ENCODE measurements around the gene DENND1B.

The DENND1B gene

GRCh38 chr1:197771904-197772556, 3.2 kb downstream of the DENND1B start:
- H2AFZ ChIP-seq (ENCODE audit: low read depth, low read length) = no peak overlapping the region
- peak overlapping the region; percentile 78 for H3K4me2 ChIP-seq (ENCODE audit: insufficient read depth, low read length)
- DNase-seq (no peak), ATAC-seq (ENCODE audit: insufficient read depth, low read depth) (no peak)
- peak overlapping the region in 1 of 2 experiments; percentile 65; a peak in 1 of 4 replicates for H3K4me3 ChIP-seq (ENCODE audit: low read depth in 1 of 2, low read length in 2 of 2)
- peak overlapping the region; percentile 79 for H3K27ac ChIP-seq (ENCODE audit: low read length)
- H3K4me1 ChIP-seq (ENCODE audit: insufficient read depth, low read length) = peaks cover 83% of the 10 kb centered on the region
- no peaks in the 10 kb centered on the region for H3K27me3 ChIP-seq (ENCODE audit: insufficient read depth, low read length, poor library complexity)
- peak overlapping the region; percentile 95 for H3K9ac ChIP-seq (ENCODE audit: low read depth, low read length)
- H4K20me1 ChIP-seq (ENCODE audit: insufficient read depth, low read length) = no peaks in the 10 kb centered on the region
- H3K9me3 ChIP-seq (ENCODE audit: insufficient read depth, low read length, severe bottlenecking) = no peaks in the 10 kb centered on the region
- peaks cover 26% of the 10 kb centered on the region for H3K36me3 ChIP-seq (ENCODE audit: insufficient read depth, low read length)
- H3K79me2 ChIP-seq (ENCODE audit: insufficient read depth, low read length) = peaks cover 75% of the 10 kb centered on the region
- no peak for TF ChIP-seq CTCF (IDR thresholded peaks at IDR 0.05; ENCODE audit: borderline replicate concordance, extremely low read depth, low read length, poor library complexity, severe bottlenecking)
- no peak for TF ChIP-seq EZH2 (IDR thresholded peaks at IDR 0.05; ENCODE audit: borderline replicate concordance, low read depth, low read length, severe bottlenecking)

- Histone ChIP-seq H4K20me1 (ENCODE audit: insufficient read depth, low read length) (no peaks in the 10 kb centered on the region), H3K27ac (ENCODE audit: low read length) (peak overlapping the region; percentile 79; the same call in 1 of the 2 replicates), H3K9me3 (ENCODE audit: insufficient read depth, low read length, severe bottlenecking) (no peaks in the 10 kb centered on the region), H3K27me3 (ENCODE audit: insufficient read depth, low read length, poor library complexity) (no peaks in the 10 kb centered on the region), H3K4me3 (ENCODE audit: low read depth in 1 of 2, low read length in 2 of 2) (peak overlapping the region in 1 of 2 experiments; percentile 29; a peak in 1 of 4 replicates), H2AFZ (ENCODE audit: low read depth, low read length) (no peak overlapping the region), H3K79me2 (ENCODE audit: insufficient read depth, low read length) (peaks cover 82% of the 10 kb centered on the region), H3K36me3 (ENCODE audit: insufficient read depth, low read length) (peaks cover 26% of the 10 kb centered on the region), H3K4me1 (ENCODE audit: insufficient read depth, low read length) (peaks cover 82% of the 10 kb centered on the region), H3K9ac (ENCODE audit: low read depth, low read length) (no peak overlapping the region), H3K4me2 (ENCODE audit: insufficient read depth, low read length) (peak overlapping the region; percentile 78)
- no peak for DNase-seq
- TF ChIP-seq EZH2 (IDR thresholded peaks at IDR 0.05; ENCODE audit: borderline replicate concordance, low read depth, low read length, severe bottlenecking) = no peak
- no peak for TF ChIP-seq CTCF (IDR thresholded peaks at IDR 0.05; ENCODE audit: borderline replicate concordance, extremely low read depth, low read length, poor library complexity, severe bottlenecking)
- ATAC-seq (ENCODE audit: insufficient read depth, low read depth) = no peak
Measured at GRCh38 chr1:197771386-197771785, 3.9 kb downstream of the DENND1B start.

GRCh38 chr1:197770243-197770642, 5.0 kb downstream of the DENND1B start:
- no peak for DNase-seq
- H3K4me3 ChIP-seq (ENCODE audit: low read depth in 1 of 2, low read length in 2 of 2) = peak overlapping the region in 1 of 2 experiments; percentile 29; a peak in 1 of 4 replicates
- no peak overlapping the region for H2AFZ ChIP-seq (ENCODE audit: low read depth, low read length)
- TF ChIP-seq CTCF (IDR thresholded peaks at IDR 0.05; ENCODE audit: borderline replicate concordance, extremely low read depth, low read length, poor library complexity, severe bottlenecking) (no peak), EZH2 (IDR thresholded peaks at IDR 0.05; ENCODE audit: borderline replicate concordance, low read depth, low read length, severe bottlenecking) (no peak)
- no peaks in the 10 kb centered on the region for H4K20me1 ChIP-seq (ENCODE audit: insufficient read depth, low read length)
- no peak for ATAC-seq (ENCODE audit: insufficient read depth, low read depth)
- no peaks in the 10 kb centered on the region for H3K9me3 ChIP-seq (ENCODE audit: insufficient read depth, low read length, severe bottlenecking)
- H3K4me2 ChIP-seq (ENCODE audit: insufficient read depth, low read length) = peak overlapping the region; percentile 42; the same call in 1 of the 2 replicates
- H3K4me1 ChIP-seq (ENCODE audit: insufficient read depth, low read length) = peaks cover 82% of the 10 kb centered on the region
- H3K36me3 ChIP-seq (ENCODE audit: insufficient read depth, low read length) = peaks cover 26% of the 10 kb centered on the region
- H3K27me3 ChIP-seq (ENCODE audit: insufficient read depth, low read length, poor library complexity) = no peaks in the 10 kb centered on the region
- no peak overlapping the region; the same call in 1 of the 2 replicates for H3K9ac ChIP-seq (ENCODE audit: low read depth, low read length)
- peaks cover 93% of the 10 kb centered on the region for H3K79me2 ChIP-seq (ENCODE audit: insufficient read depth, low read length)
- 0 out of 2 replicates have a peak overlapping the region, but pooled peaks have one; percentile 23 for H3K27ac ChIP-seq (ENCODE audit: low read length)
